Heart left ventricle (tissue), 13 donors: ENCODE measurements around the gene GPR50.

Experiments
- POLR2A ChIP-seq, 2 donors: fragments of 450-650 bp; IDR thresholded peaks; one replicate each; pipeline ENCODE4 v1.6.1; 2017; ENCODE audit warnings: antibody characterized with exemption in 2 of 2, mild to moderate bottlenecking in 2 of 2, moderate library complexity in 2 of 2
- TF ChIP-seq, protein P1 (sequence below), 12 donors: fragments of 200-600 bp; sonication (generic) in 4 of 12; IDR thresholded peaks; one replicate each; pipeline versions ENCODE4 v1.5.0 to v1.8.0; 2018 to 2022; ENCODE audit warnings: antibody characterized with exemption in 12 of 12, mild to moderate bottlenecking in 5 of 12
- donor health status: ischemic (EF 13 %, LVEDD 7.1; RV severe dilation, severe dysfunction).
- donor health status: DM: no; HTN: yes; CAD: no.
- donor health status: DM: no; HTN: no; CAD: no.
- donor health status: ischemic (EF 25% LVEDD 6.9; RV normal size, moderate dysfunction).
- donor health status: ischemic (EF 25% LVEDD 5.7; RV mildly dilated, moderate dysfunction).
- donor health status: ischemic (EF 35%, LVEDD 5.7; RV mildly dilated, moderate dysfunction).
- donor health status: nonischemic (EF 11% LVEDD 7.7; RV severe dilation, severe dysfunction).
- donor health status: DM: yes; HTN: yes; CAD: no.
- donor health status: PGD.
- donor health status: ischemic (EF 29% LVEDD 5.4; RV normal size, mild dysfunction).
- donor health status: nonischemic (EF 23%, LVEDD 6.1; RV moderate dilation, normal function).

DNA sequence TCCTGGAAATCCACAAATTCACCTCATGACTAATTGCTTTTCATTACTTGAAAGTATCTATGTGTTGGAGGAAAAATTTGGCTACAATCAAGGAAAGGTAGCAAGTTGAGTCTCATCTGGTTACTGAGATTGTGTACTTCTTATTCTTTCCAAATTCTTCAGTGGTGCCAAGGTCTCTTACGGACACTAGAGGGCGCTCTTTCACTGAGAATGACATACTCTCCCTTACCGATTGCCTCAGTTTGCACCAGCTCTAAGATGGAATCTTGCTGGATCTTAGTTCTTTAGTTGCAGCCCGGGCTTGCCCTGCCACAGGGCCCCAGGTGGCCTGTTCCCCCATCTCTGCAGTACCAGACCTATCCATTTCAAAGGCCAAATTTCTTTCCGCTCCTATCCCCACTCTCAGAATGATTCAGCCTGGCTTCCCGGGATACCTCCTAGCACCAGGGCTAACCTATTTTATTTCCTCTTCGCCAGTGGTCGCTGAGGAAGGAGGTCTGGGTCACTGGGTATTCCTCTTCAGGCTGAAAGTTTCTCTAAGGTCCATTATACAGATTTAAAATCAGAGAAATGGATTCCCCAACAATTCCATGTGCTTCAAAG, 24.6 kb upstream of the GPR50 start:
- TF ChIP-seq, protein P1, sequence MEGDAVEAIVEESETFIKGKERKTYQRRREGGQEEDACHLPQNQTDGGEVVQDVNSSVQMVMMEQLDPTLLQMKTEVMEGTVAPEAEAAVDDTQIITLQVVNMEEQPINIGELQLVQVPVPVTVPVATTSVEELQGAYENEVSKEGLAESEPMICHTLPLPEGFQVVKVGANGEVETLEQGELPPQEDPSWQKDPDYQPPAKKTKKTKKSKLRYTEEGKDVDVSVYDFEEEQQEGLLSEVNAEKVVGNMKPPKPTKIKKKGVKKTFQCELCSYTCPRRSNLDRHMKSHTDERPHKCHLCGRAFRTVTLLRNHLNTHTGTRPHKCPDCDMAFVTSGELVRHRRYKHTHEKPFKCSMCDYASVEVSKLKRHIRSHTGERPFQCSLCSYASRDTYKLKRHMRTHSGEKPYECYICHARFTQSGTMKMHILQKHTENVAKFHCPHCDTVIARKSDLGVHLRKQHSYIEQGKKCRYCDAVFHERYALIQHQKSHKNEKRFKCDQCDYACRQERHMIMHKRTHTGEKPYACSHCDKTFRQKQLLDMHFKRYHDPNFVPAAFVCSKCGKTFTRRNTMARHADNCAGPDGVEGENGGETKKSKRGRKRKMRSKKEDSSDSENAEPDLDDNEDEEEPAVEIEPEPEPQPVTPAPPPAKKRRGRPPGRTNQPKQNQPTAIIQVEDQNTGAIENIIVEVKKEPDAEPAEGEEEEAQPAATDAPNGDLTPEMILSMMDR (IDR thresholded peaks at IDR 0.05), result peak; percentile 55 to 82 (median 70)
- no peak for TF ChIP-seq POLR2A (IDR thresholded peaks at IDR 0.05)
